ENCODE results near the gene KRTAP12-3. TPM values are rescaled to one million over a fixed set of nuclear protein-coding genes. Genes with fewer than 3 reads are reported as not detected.
"Not testable (repeated sequence)": the region's sequence is repeated elsewhere in the genome, so short reads cannot be mapped to it uniquely, and the experiment has no call there.

KRTAP12-3 gene
- total and polyA plus RNA-seq, 5 donors from 2014 or later, result not detected

DNA sequence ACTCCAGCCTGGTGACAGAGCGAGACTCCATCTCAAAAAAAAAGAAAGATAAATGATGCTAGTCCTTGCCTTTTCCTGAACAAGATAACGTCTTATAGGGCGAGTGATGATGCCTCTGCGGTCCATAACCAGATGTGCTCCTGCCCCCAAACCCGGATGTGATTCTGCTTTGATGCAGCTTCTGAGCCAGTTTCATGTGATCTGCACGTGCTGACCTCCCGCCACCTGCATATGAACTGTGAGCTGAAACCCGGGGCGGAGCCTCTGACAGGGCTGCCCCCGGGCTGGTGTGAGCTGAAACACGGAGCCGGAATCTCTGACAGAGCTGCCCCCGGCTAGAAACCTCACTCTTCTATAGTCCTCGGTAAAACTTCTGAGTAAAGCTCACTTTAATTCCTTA is 4.6 kb upstream of the KRTAP12-3 start:
- H3K9me3 ChIP-seq (ENCODE audit: control insufficient read depth in 2 of 2, low read length in 2 of 2), result peaks cover 5 to 19% of the 10 kb centered on the region in 2 experiments
- DNase-seq (no peak), ATAC-seq (ENCODE audit: low read depth in 2 of 2) (no peak)
- peaks cover 13% of the 10 kb centered on the region for H3K4me1 ChIP-seq (ENCODE audit: control insufficient read depth, insufficient read depth, low read length, poor library complexity, severe bottlenecking)
- no peaks in the 10 kb centered on the region for H3K27me3 ChIP-seq (ENCODE audit: control insufficient read depth, insufficient read depth, low read length)
- H3K4me3 ChIP-seq (ENCODE audit: low read depth, low read length), result no peak overlapping the region
- no peaks in the 10 kb centered on the region for H3K36me3 ChIP-seq (ENCODE audit: control insufficient read depth, insufficient read depth, low read length)
- peaks cover 5 to 32% (median 13%) of the 10 kb centered on the region in 4 donors for H3K4me1 Mint-ChIP-seq
- H3K27ac ChIP-seq (ENCODE audit: insufficient read depth, low read length, poor library complexity, severe bottlenecking), result no peak overlapping the region
- H3K4me3 Mint-ChIP-seq, result no peak overlapping the region
- H3K27me3 Mint-ChIP-seq, result peaks cover 4% of the 10 kb centered on the region
- peaks cover 0 to 26% (median 5%) of the 10 kb centered on the region in 7 donors for H3K9me3 Mint-ChIP-seq
- peaks cover 8% of the 10 kb centered on the region for H3K36me3 Mint-ChIP-seq
- H3K27ac Mint-ChIP-seq, result peak overlapping the region in 1 of 3 donors; percentile 72

- Histone ChIP-seq H3K27me3 (ENCODE audit: control insufficient read depth, insufficient read depth, low read length) (no peaks in the 10 kb centered on the region), H3K27ac (ENCODE audit: insufficient read depth, low read length, poor library complexity, severe bottlenecking) (no peak overlapping the region), H3K9me3 (ENCODE audit: control insufficient read depth in 2 of 2, low read length in 2 of 2) (peaks cover 5 to 19% of the 10 kb centered on the region in 2 experiments), H3K4me3 (ENCODE audit: low read depth, low read length) (no peak overlapping the region), H3K36me3 (ENCODE audit: control insufficient read depth, insufficient read depth, low read length) (no peaks in the 10 kb centered on the region), H3K4me1 (ENCODE audit: control insufficient read depth, insufficient read depth, low read length, poor library complexity, severe bottlenecking) (peaks cover 21% of the 10 kb centered on the region)
- H3K4me3 Mint-ChIP-seq, result peak overlapping the region in 2 of 4 donors; percentile 15 to 38
- peak in 1 of 2 donors; percentile 25 for ATAC-seq (ENCODE audit: low read depth in 2 of 2)
- H3K4me1 Mint-ChIP-seq, result peaks cover 11 to 40% (median 19%) of the 10 kb centered on the region in 4 donors
- H3K27me3 Mint-ChIP-seq, result peaks cover 8% of the 10 kb centered on the region
- H3K36me3 Mint-ChIP-seq, result peaks cover 8% of the 10 kb centered on the region
- DNase-seq, result peak in 2 of 3 donors; percentile 18 to 19
- peaks cover 0 to 26% (median 5%) of the 10 kb centered on the region in 7 donors for H3K9me3 Mint-ChIP-seq
- peak overlapping the region; percentile 59 to 80 (median 72) for H3K27ac Mint-ChIP-seq
These were observed 3.8 kb upstream of the KRTAP12-3 start for GRCh38 chr21:44653656-44654575.

DNA sequence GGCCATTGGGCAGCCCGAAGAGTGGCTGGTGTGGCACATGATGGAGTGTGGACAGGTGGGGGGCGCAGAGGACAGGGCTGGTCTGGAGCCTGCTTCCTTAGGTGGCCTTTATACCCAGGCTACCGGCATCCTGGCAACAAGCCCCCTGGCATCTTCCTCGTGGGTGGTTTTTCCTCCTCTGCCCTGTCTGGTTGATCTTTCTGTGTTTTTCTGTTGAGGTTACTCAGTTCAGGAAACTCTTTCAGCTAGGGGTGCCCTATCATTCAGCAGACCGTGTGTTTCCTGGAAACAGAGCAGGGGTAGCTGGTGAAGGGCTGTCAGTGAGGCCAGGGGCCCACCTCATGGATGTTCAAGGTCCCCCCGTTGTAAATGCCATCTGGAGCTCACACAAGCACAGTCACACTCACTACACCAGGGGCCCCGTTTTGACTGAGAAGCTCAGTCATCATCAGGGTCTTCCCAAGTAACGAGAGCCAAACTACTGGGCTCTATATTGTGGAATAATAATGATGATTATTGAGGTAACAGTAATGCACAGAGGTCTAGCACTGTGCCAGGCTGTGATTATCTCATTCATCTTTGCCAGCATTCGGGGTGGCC is 3.1 kb upstream of the KRTAP12-3 start, which contains the start of gene KRTAP12-4:
Gene KRTAP12-4 (minus strand): TSS at position 84 of the 600 bp plus-strand sequence. CDS start 45 bp downstream, at position 39.
- Mint-ChIP-seq H3K4me1 (peaks cover 11 to 47% (median 23%) of the 10 kb centered on the region in 4 donors), H3K36me3 (peaks cover 8% of the 10 kb centered on the region), H3K27ac (peak within 1 kb of the TSS; percentile 71 to 80 (median 72)), H3K4me3 (peak within 1 kb of the TSS in 2 of 4 donors; percentile 15 to 38), H3K9me3 (peaks cover 0 to 26% (median 5%) of the 10 kb centered on the region in 7 donors), H3K27me3 (peaks cover 12% of the 10 kb centered on the region)
- DNase-seq, result peak in 1 of 3 donors; percentile 17
- Histone ChIP-seq H3K36me3 (ENCODE audit: control insufficient read depth, insufficient read depth, low read length) (no peaks in the 10 kb centered on the region), H3K4me3 (ENCODE audit: low read depth, low read length) (no peak within 1 kb of the TSS), H3K27me3 (ENCODE audit: control insufficient read depth, insufficient read depth, low read length) (no peaks in the 10 kb centered on the region), H3K4me1 (ENCODE audit: control insufficient read depth, insufficient read depth, low read length, poor library complexity, severe bottlenecking) (peaks cover 24% of the 10 kb centered on the region), H3K27ac (ENCODE audit: insufficient read depth, low read length, poor library complexity, severe bottlenecking) (no peak within 1 kb of the TSS), H3K9me3 (ENCODE audit: control insufficient read depth in 2 of 2, low read length in 2 of 2) (peaks cover 5 to 19% of the 10 kb centered on the region in 2 experiments)
- ATAC-seq (ENCODE audit: low read depth in 2 of 2), result no peak

DNA sequence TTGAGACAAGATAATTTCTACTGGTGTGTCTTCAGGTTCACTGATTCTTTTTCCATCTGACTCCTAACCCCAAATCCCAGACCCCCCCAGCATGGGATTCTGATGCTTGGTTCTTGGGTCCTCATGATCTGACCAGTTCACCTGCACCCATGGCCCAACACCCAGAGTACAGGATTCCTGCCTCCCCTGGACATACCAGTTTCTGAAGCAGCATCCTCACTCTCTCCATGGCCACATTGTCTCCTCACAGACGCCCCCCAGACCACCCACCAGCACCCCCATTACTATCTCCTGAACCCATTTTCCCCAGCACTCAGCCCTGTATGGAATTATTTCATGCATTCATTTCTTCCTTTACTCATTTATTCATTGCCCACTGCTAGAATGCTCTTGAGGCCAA is 864 bp upstream of the KRTAP12-3 start:
- Mint-ChIP-seq H3K36me3 (peaks cover 8% of the 10 kb centered on the region), H3K4me1 (peaks cover 11 to 47% (median 25%) of the 10 kb centered on the region in 4 donors), H3K4me3 (peak overlapping the region; percentile 64 to 86 (median 79)), H3K27ac (peak overlapping the region; percentile 80 to 95 (median 87)), H3K27me3 (peaks cover 28% of the 10 kb centered on the region), H3K9me3 (peaks cover 0 to 31% (median 5%) of the 10 kb centered on the region in 7 donors)
- ATAC-seq (ENCODE audit: low read depth in 2 of 2), result no peak
- DNase-seq, result no peak
- Histone ChIP-seq H3K9me3 (ENCODE audit: control insufficient read depth in 2 of 2, low read length in 2 of 2) (peaks cover 5 to 19% of the 10 kb centered on the region in 2 experiments), H3K27me3 (ENCODE audit: control insufficient read depth, insufficient read depth, low read length) (peaks cover 3% of the 10 kb centered on the region), H3K4me3 (ENCODE audit: low read depth, low read length) (peak overlapping the region; percentile 66), H3K27ac (ENCODE audit: insufficient read depth, low read length, poor library complexity, severe bottlenecking) (no peak overlapping the region), H3K36me3 (ENCODE audit: control insufficient read depth, insufficient read depth, low read length) (no peaks in the 10 kb centered on the region), H3K4me1 (ENCODE audit: control insufficient read depth, insufficient read depth, low read length, poor library complexity, severe bottlenecking) (peaks cover 24% of the 10 kb centered on the region)

DNA sequence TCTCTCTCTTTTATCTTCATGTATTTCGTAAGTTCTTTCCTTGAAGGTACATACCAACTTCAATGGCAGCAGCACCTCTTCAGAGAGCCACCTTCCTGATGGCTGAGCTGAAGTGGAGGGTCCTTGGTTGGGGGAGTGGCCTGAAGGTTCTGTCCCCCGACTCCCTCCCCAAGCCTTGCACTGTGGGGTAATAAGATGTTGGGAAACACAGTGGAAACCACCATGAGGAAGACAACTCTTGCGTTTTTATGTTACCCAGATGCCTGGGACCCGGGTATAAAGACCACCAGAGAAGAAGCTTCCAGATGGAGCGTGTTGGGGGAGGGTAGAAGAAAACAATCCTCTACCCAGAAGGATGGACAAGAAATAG is 794 bp downstream of the KRTAP12-3 start:
- no peak for ATAC-seq (ENCODE audit: low read depth in 2 of 2)
- Mint-ChIP-seq H3K9me3 (peaks cover 0 to 34% (median 7%) of the 10 kb centered on the region in 7 donors), H3K27ac (peak overlapping the region; percentile 69 to 95 (median 87)), H3K27me3 (peaks cover 28% of the 10 kb centered on the region), H3K4me3 (peak overlapping the region; percentile 47 to 85 (median 66)), H3K4me1 (peaks cover 11 to 46% (median 25%) of the 10 kb centered on the region in 4 donors), H3K36me3 (peaks cover 8% of the 10 kb centered on the region)
- Histone ChIP-seq H3K4me1 (ENCODE audit: control insufficient read depth, insufficient read depth, low read length, poor library complexity, severe bottlenecking) (peaks cover 24% of the 10 kb centered on the region), H3K36me3 (ENCODE audit: control insufficient read depth, insufficient read depth, low read length) (no peaks in the 10 kb centered on the region), H3K27me3 (ENCODE audit: control insufficient read depth, insufficient read depth, low read length) (peaks cover 3% of the 10 kb centered on the region), H3K27ac (ENCODE audit: insufficient read depth, low read length, poor library complexity, severe bottlenecking) (no peak overlapping the region), H3K9me3 (ENCODE audit: control insufficient read depth in 2 of 2, low read length in 2 of 2) (peaks cover 5 to 19% of the 10 kb centered on the region in 2 experiments), H3K4me3 (ENCODE audit: low read depth, low read length) (peak overlapping the region; percentile 26)
- DNase-seq, result no peak

- H3K36me3 Mint-ChIP-seq, result peaks cover 8% of the 10 kb centered on the region
- H3K9me3 Mint-ChIP-seq, result peaks cover 0 to 39% (median 7%) of the 10 kb centered on the region in 7 donors
- peaks cover 11 to 41% (median 25%) of the 10 kb centered on the region in 4 donors for H3K4me1 Mint-ChIP-seq
- Histone ChIP-seq H3K4me3 (ENCODE audit: low read depth, low read length) (peak overlapping the region; percentile 26), H3K36me3 (ENCODE audit: control insufficient read depth, insufficient read depth, low read length) (no peaks in the 10 kb centered on the region), H3K4me1 (ENCODE audit: control insufficient read depth, insufficient read depth, low read length, poor library complexity, severe bottlenecking) (peaks cover 24% of the 10 kb centered on the region), H3K27ac (ENCODE audit: insufficient read depth, low read length, poor library complexity, severe bottlenecking) (no peak overlapping the region), H3K27me3 (ENCODE audit: control insufficient read depth, insufficient read depth, low read length) (peaks cover 3% of the 10 kb centered on the region), H3K9me3 (ENCODE audit: control insufficient read depth in 2 of 2, low read length in 2 of 2) (peaks cover 5 to 19% of the 10 kb centered on the region in 2 experiments)
- DNase-seq (peak in 2 of 3 donors; percentile 13 to 56), ATAC-seq (ENCODE audit: low read depth in 2 of 2) (peak in 1 of 2 donors; percentile 32)
- H3K27ac Mint-ChIP-seq, result peak overlapping the region; percentile 69 to 95 (median 87)
- peak overlapping the region; percentile 22 to 85 (median 52) for H3K4me3 Mint-ChIP-seq
- peaks cover 32% of the 10 kb centered on the region for H3K27me3 Mint-ChIP-seq
These were observed 1.3 kb downstream of the KRTAP12-3 start for GRCh38 chr21:44658913-44659595.

DNA sequence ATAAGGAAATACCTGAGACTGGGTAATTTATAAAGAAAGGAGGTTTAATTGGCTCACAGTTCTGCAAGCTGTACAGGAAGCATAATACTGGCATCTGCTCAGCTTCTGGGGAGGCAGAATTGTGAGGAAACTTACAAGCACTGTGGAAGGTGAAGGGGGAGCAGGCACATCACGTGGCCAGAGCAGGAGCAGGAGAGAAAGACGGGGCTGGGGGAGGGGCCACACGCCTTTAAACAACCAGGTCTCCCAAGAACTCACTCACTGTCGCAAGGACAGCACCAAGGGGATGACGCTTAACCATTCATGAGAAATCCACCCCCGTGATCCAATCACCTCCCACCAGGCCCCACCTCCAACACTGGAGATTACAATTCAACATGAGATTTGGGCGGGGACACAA is 3.8 kb downstream of the KRTAP12-3 start:
- not testable (repeated sequence) for H3K36me3 Mint-ChIP-seq; H3K4me3 ChIP-seq (ENCODE audit: low read depth, low read length); H3K27ac ChIP-seq (ENCODE audit: insufficient read depth, low read length, poor library complexity, severe bottlenecking); H3K36me3 ChIP-seq (ENCODE audit: control insufficient read depth, insufficient read depth, low read length); DNase-seq; H3K4me3 Mint-ChIP-seq; H3K9me3 ChIP-seq (ENCODE audit: control insufficient read depth in 2 of 2, low read length in 2 of 2); ATAC-seq (ENCODE audit: low read depth in 2 of 2); H3K27me3 ChIP-seq (ENCODE audit: control insufficient read depth, insufficient read depth, low read length)
- Mint-ChIP-seq H3K9me3 (peaks cover 0 to 29% (median 8%) of the 10 kb centered on the region in 7 donors), H3K4me1 (peaks cover 11 to 30% (median 24%) of the 10 kb centered on the region in 4 donors), H3K27ac (peak overlapping the region in 1 of 3 donors; percentile 67), H3K27me3 (peaks cover 38% of the 10 kb centered on the region)
- peaks cover 24% of the 10 kb centered on the region for H3K4me1 ChIP-seq (ENCODE audit: control insufficient read depth, insufficient read depth, low read length, poor library complexity, severe bottlenecking)
